GM10248 (cell line): ENCODE measurements around the gene PGRMC2.

Source experiments
- CTCF ChIA-PET: fragments of 300-600 bp; sonication (Branson Sonifier 250); formaldehyde crosslinking; extraction: SDS; loops from one replicate; lab custom pipeline; 2021; ENCODE audit warnings: antibody characterized with exemption; lab: Yijun Ruan, JAX
- POLR2A ChIA-PET: fragments of 350-650 bp; sonication (Branson Sonifier 250); formaldehyde crosslinking; extraction: SDS; loops from one replicate; lab custom pipeline; 2020; ENCODE audit warnings: antibody characterized with exemption; lab: Yijun Ruan, JAX
- DNase-seq: peaks from one replicate; pipeline ENCODE4 v3.0.0; 2012; ENCODE audit errors: extremely low spot score
- CTCF ChIP-seq: IDR thresholded peaks from 2 replicates; pipeline ENCODE4 v1.5.1; 2012; ENCODE audit warnings: mild to moderate bottlenecking, low read depth; ENCODE audit errors: extremely low read depth, missing control alignments, control extremely low read depth

PGRMC2 gene

GRCh38 chr4:128298146-128298758 lies 10.6 kb upstream of the PGRMC2 start:
- POLR2A ChIA-PET: no interaction called here

GRCh38 chr4:128295255-128295654 lies 7.6 kb upstream of the PGRMC2 start:
- ChIA-PET CTCF (interaction anchor here (3.1 kb wide), 1 partner anchor 11 kb away, joined by 10 read pairs; no protein-coding TSS in a partner anchor), POLR2A (no interaction called here)
- no peak for TF ChIP-seq CTCF
- DNase-seq: no peak

More at GRCh38 chr4:128298146-128298758, 10.6 kb upstream of the PGRMC2 start:
- no peak for DNase-seq
- CTCF ChIA-PET: interaction anchor here (1.2 kb wide), 1 partner anchor 9 kb away, joined by 7 read pairs; no protein-coding TSS in a partner anchor
- no peak for TF ChIP-seq CTCF

GRCh38 chr4:128294464-128294863 lies 6.9 kb upstream of the PGRMC2 start:
- DNase-seq: no peak
- ChIA-PET POLR2A (no interaction called here), CTCF (interaction anchor here (1.1 kb wide), 1 partner anchor 13 kb away, joined by 3 read pairs; no protein-coding TSS in a partner anchor)
- TF ChIP-seq CTCF: no peak

GRCh38 chr4:128292349-128292748 lies 4.7 kb upstream of the PGRMC2 start:
- no peak for DNase-seq
- ChIA-PET POLR2A (no interaction called here), CTCF (interaction anchor here (0.8 to 1.7 kb wide), 3 partner anchors 9 to 11 kb away, joined by 3 to 4 read pairs (median 3); no protein-coding TSS in a partner anchor)
- TF ChIP-seq CTCF: no peak

GRCh38 chr4:128291096-128291495 lies 3.5 kb upstream of the PGRMC2 start:
- ChIA-PET CTCF (interaction anchor here (1.5 to 1.7 kb wide), 2 partner anchors 10 to 11 kb away, joined by 3 to 4 read pairs; no protein-coding TSS in a partner anchor), POLR2A (no interaction called here)
- DNase-seq: no peak
- TF ChIP-seq CTCF: no peak

GRCh38 chr4:128290526-128290925 lies 2.9 kb upstream of the PGRMC2 start:
- TF ChIP-seq CTCF: no peak
- CTCF ChIA-PET: interaction anchor here (2.3 kb wide), 1 partner anchor 11 kb away, joined by 7 read pairs; no protein-coding TSS in a partner anchor
- POLR2A ChIA-PET: no interaction called here
- DNase-seq: no peak
